Germinal center (tissue), 1 donor: Measurements from ENCODE around the gene SPAG16.

ENCODE experiments used
- DNase-seq: peaks from one replicate; pipeline ENCODE4 v3.0.0; 2012; ENCODE audit warnings: mixed read lengths, low spot score

SPAG16 gene

GRCh38 chr2:214079032-214079431 lies 794.8 kb downstream of the SPAG16 start:
- no peak for DNase-seq

GRCh38 chr2:214088536-214088935 lies 804.3 kb downstream of the SPAG16 start:
- DNase-seq: no peak

- DNase-seq: no peak
Observed at GRCh38 chr2:214096208-214096715, 812.0 kb downstream of the SPAG16 start.

- no peak for DNase-seq
Observed at GRCh38 chr2:214098811-214099210, 814.5 kb downstream of the SPAG16 start.

- no peak for DNase-seq
Observed at GRCh38 chr2:214100488-214100887, 816.2 kb downstream of the SPAG16 start.

- DNase-seq: no peak
Observed at GRCh38 chr2:214103276-214104001, 819.2 kb downstream of the SPAG16 start.

GRCh38 chr2:214104219-214104618 lies 820.0 kb downstream of the SPAG16 start:
- no peak for DNase-seq

GRCh38 chr2:214104967-214105366 lies 820.7 kb downstream of the SPAG16 start:
- DNase-seq: no peak

- DNase-seq: no peak
Observed at GRCh38 chr2:214107726-214108125, 823.5 kb downstream of the SPAG16 start.

- DNase-seq: no peak
Observed at GRCh38 chr2:214108598-214108997, 824.3 kb downstream of the SPAG16 start.

GRCh38 chr2:214117054-214117453 lies 832.8 kb downstream of the SPAG16 start:
- DNase-seq: no peak

- no peak for DNase-seq
Observed at GRCh38 chr2:214126135-214126534, 841.9 kb downstream of the SPAG16 start.

- no peak for DNase-seq
Observed at GRCh38 chr2:214127170-214127569, 842.9 kb downstream of the SPAG16 start.

- DNase-seq: no peak
Observed at GRCh38 chr2:214127571-214127970, 843.3 kb downstream of the SPAG16 start.

GRCh38 chr2:214128040-214128439 lies 843.8 kb downstream of the SPAG16 start:
- DNase-seq: no peak

- DNase-seq: no peak
Observed at GRCh38 chr2:214130114-214130513, 845.9 kb downstream of the SPAG16 start.

GRCh38 chr2:214135966-214136365 lies 851.7 kb downstream of the SPAG16 start:
- no peak for DNase-seq

GRCh38 chr2:214138779-214139178 lies 854.5 kb downstream of the SPAG16 start:
- DNase-seq: no peak

GRCh38 chr2:214139630-214140284 lies 855.5 kb downstream of the SPAG16 start:
- no peak for DNase-seq

GRCh38 chr2:214156971-214157370 lies 872.7 kb downstream of the SPAG16 start:
- no peak for DNase-seq

- DNase-seq: no peak
Observed at GRCh38 chr2:214158851-214159250, 874.6 kb downstream of the SPAG16 start.

- no peak for DNase-seq
Observed at GRCh38 chr2:214169281-214169680, 885.0 kb downstream of the SPAG16 start.

- DNase-seq: no peak
Observed at GRCh38 chr2:214169736-214170135, 885.5 kb downstream of the SPAG16 start.

GRCh38 chr2:214174563-214174962 lies 890.3 kb downstream of the SPAG16 start:
- DNase-seq: no peak
